Fibroblast of lung (primary cell): ENCODE results near the gene UROC1. TPM values are rescaled to one million over a fixed set of nuclear protein-coding genes. Genes with fewer than 3 reads are reported as not detected.

Experiments
- DNase-seq, 2 donors: peaks; one replicate each; pipeline versions ENCODE4 v3.0.0 to v3.0.0-alpha.2; 2010; ENCODE audit warnings: low read depth in 2 of 2
- H2AFZ ChIP-seq: 2 replicates; pipeline ENCODE4 v1.5.1; 2012; ENCODE audit warnings: low read length, control low read depth, inconsistent platforms
- H3K27ac ChIP-seq: 2 replicates; pipeline ENCODE4 v1.5.1; 2011; ENCODE audit warnings: low read length, control low read depth; ENCODE audit not compliant: insufficient read depth
- H3K27me3 ChIP-seq: 2 replicates; pipeline ENCODE4 v1.5.1; 2011; ENCODE audit warnings: mild to moderate bottlenecking, low read length; ENCODE audit not compliant: control insufficient read depth, insufficient read depth
- H3K36me3 ChIP-seq: 2 replicates; pipeline ENCODE4 v1.5.1; 2011; ENCODE audit warnings: low read length; ENCODE audit not compliant: control insufficient read depth, insufficient read depth
- H3K4me1 ChIP-seq: 2 replicates; pipeline ENCODE4 v1.5.1; 2011; ENCODE audit warnings: low read length; ENCODE audit not compliant: control insufficient read depth, insufficient read depth; ENCODE audit errors: extremely low read depth
- H3K4me2 ChIP-seq: 2 replicates; pipeline ENCODE4 v1.5.1; 2011; ENCODE audit warnings: low read length, control low read depth; ENCODE audit not compliant: insufficient read depth; ENCODE audit errors: extremely low read depth
- H3K4me3 ChIP-seq, 4 experiments: fragments of 200-600 bp in 1 of 4; sonication (generic) in 1 of 4; replicated peaks in 1 of 4; 2 replicates each; pipeline ENCODE4 v1.5.1; 2011 to 2016; ENCODE audit warnings: low read length in 4 of 4, low read depth in 3 of 4, mild to moderate bottlenecking in 3 of 4, control low read depth in 2 of 4, inconsistent platforms in 1 of 4, mixed read lengths in 1 of 4; ENCODE audit not compliant: insufficient read depth in 1 of 4; ENCODE audit errors: control extremely low read depth in 1 of 4
- H3K79me2 ChIP-seq: 2 replicates; pipeline ENCODE4 v1.5.1; 2012; ENCODE audit warnings: mild to moderate bottlenecking, low read length, inconsistent platforms; ENCODE audit not compliant: control insufficient read depth, insufficient read depth
- H3K9ac ChIP-seq: 2 replicates; pipeline ENCODE4 v1.5.1; 2011; ENCODE audit warnings: mild to moderate bottlenecking, low read length, control low read depth; ENCODE audit not compliant: insufficient read depth
- H3K9me3 ChIP-seq: 2 replicates; pipeline ENCODE4 v1.5.1; 2012; ENCODE audit warnings: low read depth, low read length; ENCODE audit not compliant: control insufficient read depth, insufficient read depth
- H4K20me1 ChIP-seq: 2 replicates; pipeline ENCODE4 v1.5.1; 2011; ENCODE audit warnings: low read length; ENCODE audit not compliant: control insufficient read depth, insufficient read depth; ENCODE audit errors: extremely low read depth
- EZH2 ChIP-seq: IDR thresholded peaks from 2 replicates; pipeline ENCODE4 v1.5.1; 2012; ENCODE audit warnings: low read length, control low read depth, mild to moderate bottlenecking; ENCODE audit errors: missing control alignments
- polyA plus RNA-seq, 2 donors: library from polyadenylated mRNA; depleted of rRNA in 1 of 2; stranded (reverse) in 1 of 2; unstranded in 1 of 2; fragments of >200 nt; gene quantifications; 2 replicates each; pipeline ENCODE4 v1.2.1, GENCODE V29; 2011 to 2012; ENCODE audit warnings: missing spikeins in 1 of 2
- total RNA-seq: library from RNA; depleted of rRNA; stranded (reverse); fragments of >200 nt; gene quantifications from 2 replicates; pipeline ENCODE4 v1.2.1, GENCODE V29; 2014
- TF ChIP-seq, protein P1 (sequence below), 2 donors: IDR thresholded peaks in 1 of 2; conservative IDR thresholded peaks in 1 of 2; 1 replicate in 1 of 2; 2 replicates in 1 of 2; pipeline ENCODE4 v1.5.1; 2011 to 2012; ENCODE audit warnings: low read length in 2 of 2, control low read depth in 1 of 2, inconsistent platforms in 1 of 2, low read depth in 1 of 2, mild to moderate bottlenecking in 1 of 2

UROC1 gene
- total and polyA plus RNA-seq, 2 donors (not counting 1 experiment from before 2014, with no cell fraction given) = not detected

- Histone ChIP-seq H4K20me1 (no peaks in the 10 kb centered on the region), H3K36me3 (peaks cover 19% of the 10 kb centered on the region)
- TF ChIP-seq, protein P1, sequence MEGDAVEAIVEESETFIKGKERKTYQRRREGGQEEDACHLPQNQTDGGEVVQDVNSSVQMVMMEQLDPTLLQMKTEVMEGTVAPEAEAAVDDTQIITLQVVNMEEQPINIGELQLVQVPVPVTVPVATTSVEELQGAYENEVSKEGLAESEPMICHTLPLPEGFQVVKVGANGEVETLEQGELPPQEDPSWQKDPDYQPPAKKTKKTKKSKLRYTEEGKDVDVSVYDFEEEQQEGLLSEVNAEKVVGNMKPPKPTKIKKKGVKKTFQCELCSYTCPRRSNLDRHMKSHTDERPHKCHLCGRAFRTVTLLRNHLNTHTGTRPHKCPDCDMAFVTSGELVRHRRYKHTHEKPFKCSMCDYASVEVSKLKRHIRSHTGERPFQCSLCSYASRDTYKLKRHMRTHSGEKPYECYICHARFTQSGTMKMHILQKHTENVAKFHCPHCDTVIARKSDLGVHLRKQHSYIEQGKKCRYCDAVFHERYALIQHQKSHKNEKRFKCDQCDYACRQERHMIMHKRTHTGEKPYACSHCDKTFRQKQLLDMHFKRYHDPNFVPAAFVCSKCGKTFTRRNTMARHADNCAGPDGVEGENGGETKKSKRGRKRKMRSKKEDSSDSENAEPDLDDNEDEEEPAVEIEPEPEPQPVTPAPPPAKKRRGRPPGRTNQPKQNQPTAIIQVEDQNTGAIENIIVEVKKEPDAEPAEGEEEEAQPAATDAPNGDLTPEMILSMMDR (conservative IDR thresholded peaks at IDR 0.05 in 1 of 2, IDR thresholded peaks at IDR 0.05 in 1 of 2; ENCODE audit: low read depth in 1 of 2, low read length in 2 of 2) = no peak
- TF ChIP-seq EZH2 = no peak
Observed at GRCh38 chr3:126459763-126460127, 57.8 kb downstream of the UROC1 start.

DNA sequence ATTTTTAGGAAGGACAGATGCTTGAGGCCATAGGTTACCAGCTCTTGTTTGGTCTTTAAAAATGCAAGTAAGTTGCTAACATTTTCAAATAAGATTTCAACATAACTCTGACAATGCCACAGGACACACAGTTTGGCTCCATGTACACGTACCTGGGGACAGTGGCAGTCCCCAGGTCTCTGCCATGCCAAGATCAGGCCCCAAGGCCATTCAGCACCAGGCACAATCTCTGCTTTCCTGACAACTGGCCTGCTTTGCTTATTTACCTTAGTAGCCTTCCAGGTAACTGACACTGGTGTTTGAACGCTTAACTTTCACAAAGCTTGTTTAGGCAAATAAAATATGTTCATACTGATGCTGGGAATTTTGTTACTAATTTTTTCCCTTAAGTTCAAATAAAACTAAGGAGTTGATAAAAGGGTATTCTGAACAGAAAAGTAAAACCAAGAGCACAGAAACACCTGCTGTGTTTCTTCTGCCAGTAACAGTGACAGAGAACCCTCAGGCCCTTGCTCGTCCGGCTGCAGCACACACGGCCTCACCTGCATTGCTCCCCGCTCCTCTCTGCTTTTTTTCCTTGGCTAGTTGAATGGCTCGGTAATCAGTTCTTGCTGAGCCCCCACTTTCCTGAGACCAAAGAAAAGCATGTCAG, 58.3 kb downstream of the UROC1 start:
- H3K4me2 ChIP-seq = no peak overlapping the region
- H4K20me1 ChIP-seq = no peaks in the 10 kb centered on the region
- no peak overlapping the region for H2AFZ ChIP-seq
- H3K27me3 ChIP-seq = no peaks in the 10 kb centered on the region
- peaks cover 18% of the 10 kb centered on the region for H3K36me3 ChIP-seq
- no peaks in the 10 kb centered on the region for H3K79me2 ChIP-seq
- DNase-seq = no peak
- no peaks in the 10 kb centered on the region for H3K4me1 ChIP-seq
- no peak overlapping the region for H3K9ac ChIP-seq
- H3K4me3 ChIP-seq = no peak overlapping the region
- TF ChIP-seq EZH2 = no peak
- TF ChIP-seq, protein P1 (conservative IDR thresholded peaks at IDR 0.05 in 1 of 2, IDR thresholded peaks at IDR 0.05 in 1 of 2; ENCODE audit: low read depth in 1 of 2, low read length in 2 of 2) = no peak
- no peak overlapping the region for H3K27ac ChIP-seq
- no peaks in the 10 kb centered on the region for H3K9me3 ChIP-seq

More at GRCh38 chr3:126459763-126460127, 57.8 kb downstream of the UROC1 start:
- no peaks in the 10 kb centered on the region for H3K27me3 ChIP-seq
- no peak overlapping the region for H3K27ac ChIP-seq
- no peaks in the 10 kb centered on the region for H3K4me1 ChIP-seq
- H3K79me2 ChIP-seq = no peaks in the 10 kb centered on the region
- H2AFZ ChIP-seq = no peak overlapping the region
- no peak overlapping the region for H3K9ac ChIP-seq
- no peak overlapping the region for H3K4me3 ChIP-seq
- H3K4me2 ChIP-seq = no peak overlapping the region
- no peak for DNase-seq
- H3K9me3 ChIP-seq = no peaks in the 10 kb centered on the region

- H3K4me2 ChIP-seq = no peak overlapping the region
- DNase-seq = no peak
- peaks cover 15% of the 10 kb centered on the region for H3K36me3 ChIP-seq
- no peak overlapping the region for H3K4me3 ChIP-seq
- no peak overlapping the region for H3K27ac ChIP-seq
- no peaks in the 10 kb centered on the region for H3K27me3 ChIP-seq
- no peaks in the 10 kb centered on the region for H3K4me1 ChIP-seq
- no peak overlapping the region for H2AFZ ChIP-seq
- H3K9me3 ChIP-seq = no peaks in the 10 kb centered on the region
- H3K9ac ChIP-seq = no peak overlapping the region
- no peaks in the 10 kb centered on the region for H4K20me1 ChIP-seq
- no peaks in the 10 kb centered on the region for H3K79me2 ChIP-seq
- no peak for TF ChIP-seq EZH2
- TF ChIP-seq, protein P1 (conservative IDR thresholded peaks at IDR 0.05 in 1 of 2, IDR thresholded peaks at IDR 0.05 in 1 of 2; ENCODE audit: low read depth in 1 of 2, low read length in 2 of 2) = no peak
Observed at GRCh38 chr3:126456766-126457388, 60.7 kb downstream of the UROC1 start.
